ENCODE data around the gene CFAP47. TPM values are rescaled to one million over a fixed set of nuclear protein-coding genes. Genes with fewer than 3 reads are reported as not detected.
"Not testable (repeated sequence)": the region's sequence is repeated elsewhere in the genome, so short reads cannot be mapped to it uniquely, and the experiment has no call there.

Gene CFAP47
- total RNA-seq: not detected
- long read RNA-seq: 0 reads

GRCh38 chrX:35919536-35920309, at the start of gene CFAP47:
Gene CFAP47 (plus strand): TSS chrX:35919734. CDS start chrX:35919800, 66 bp downstream.
- DNase-seq (peak; percentile 69), ATAC-seq (peak; percentile 53)
- no peaks in the 10 kb centered on the region for H3K4me1 ChIP-seq
- no peaks in the 10 kb centered on the region for H3K27me3 ChIP-seq
- intact Hi-C loops (cut with DNase I): no loop called here
- no peak within 1 kb of the TSS for H3K27ac ChIP-seq
- no peak for TF ChIP-seq CTCF (IDR thresholded peaks at IDR 0.05)
- no peak within 1 kb of the TSS for H3K4me3 ChIP-seq
- no peaks in the 10 kb centered on the region for H3K36me3 ChIP-seq
- H3K9me3 ChIP-seq: no peaks in the 10 kb centered on the region

DNA sequence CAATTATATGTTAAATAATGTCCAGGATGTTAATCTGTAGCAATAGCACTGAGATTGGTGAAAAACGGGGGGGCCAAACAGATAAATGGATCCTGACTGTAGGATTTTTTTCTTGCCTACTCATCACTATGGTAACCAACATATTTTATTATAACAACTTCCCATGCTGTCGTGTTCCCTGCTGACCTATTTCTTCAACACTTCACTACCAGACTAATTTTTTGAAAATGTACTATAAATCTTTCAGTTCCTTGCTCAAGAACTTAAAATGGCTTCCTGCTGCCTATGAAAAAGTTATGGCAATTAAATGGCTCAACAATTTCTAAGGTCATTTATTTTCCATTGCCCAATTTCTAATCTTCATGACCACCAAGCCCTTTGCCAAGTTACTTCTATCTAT, 38.9 kb upstream of the CFAP47 start:
- intact Hi-C loops (cut with DNase I): no loop called here
- ATAC-seq (no peak), DNase-seq (no peak)
- no peak for TF ChIP-seq CTCF (IDR thresholded peaks at IDR 0.05)
- no peaks in the 10 kb centered on the region for H3K27me3 ChIP-seq
- H3K36me3 ChIP-seq: no peaks in the 10 kb centered on the region
- no peak overlapping the region for H3K4me3 ChIP-seq
- no peaks in the 10 kb centered on the region for H3K4me1 ChIP-seq
- no peaks in the 10 kb centered on the region for H3K9me3 ChIP-seq
- no peak overlapping the region for H3K27ac ChIP-seq

- no peaks in the 10 kb centered on the region for H3K36me3 ChIP-seq
- H3K4me3 ChIP-seq: no peak overlapping the region
- DNase-seq (no peak), ATAC-seq (no peak)
- no peaks in the 10 kb centered on the region for H3K27me3 ChIP-seq
- no peak overlapping the region for H3K27ac ChIP-seq
- H3K9me3 ChIP-seq: no peaks in the 10 kb centered on the region
- TF ChIP-seq CTCF (IDR thresholded peaks at IDR 0.05): no peak
- H3K4me1 ChIP-seq: no peaks in the 10 kb centered on the region
- intact Hi-C loops (cut with DNase I): no loop called here
Observed at GRCh38 chrX:35886135-35886534, 33.4 kb upstream of the CFAP47 start.

GRCh38 chrX:35890699-35891098, 28.8 kb upstream of the CFAP47 start:
- DNase-seq: peak; percentile 44

GRCh38 chrX:35986816-35987215, 67.3 kb downstream of the CFAP47 start:
- H3K4me3 ChIP-seq; H3K9me3 ChIP-seq; H3K36me3 ChIP-seq; H3K27me3 ChIP-seq; DNase-seq; ATAC-seq; H3K27ac ChIP-seq; intact Hi-C loops (cut with DNase I); H3K4me1 ChIP-seq: not testable (repeated sequence)

More at GRCh38 chrX:35890699-35891098, 28.8 kb upstream of the CFAP47 start:
- H3K4me3 ChIP-seq: no peak overlapping the region
- H3K27me3 ChIP-seq: no peaks in the 10 kb centered on the region
- intact Hi-C loops (cut with DNase I): no loop called here
- ATAC-seq: peak; percentile 80
- H3K9me3 ChIP-seq: no peaks in the 10 kb centered on the region
- peak; percentile 45 for TF ChIP-seq CTCF (IDR thresholded peaks at IDR 0.05)
- no peak overlapping the region for H3K27ac ChIP-seq
- H3K4me1 ChIP-seq: no peaks in the 10 kb centered on the region
- no peaks in the 10 kb centered on the region for H3K36me3 ChIP-seq

DNA sequence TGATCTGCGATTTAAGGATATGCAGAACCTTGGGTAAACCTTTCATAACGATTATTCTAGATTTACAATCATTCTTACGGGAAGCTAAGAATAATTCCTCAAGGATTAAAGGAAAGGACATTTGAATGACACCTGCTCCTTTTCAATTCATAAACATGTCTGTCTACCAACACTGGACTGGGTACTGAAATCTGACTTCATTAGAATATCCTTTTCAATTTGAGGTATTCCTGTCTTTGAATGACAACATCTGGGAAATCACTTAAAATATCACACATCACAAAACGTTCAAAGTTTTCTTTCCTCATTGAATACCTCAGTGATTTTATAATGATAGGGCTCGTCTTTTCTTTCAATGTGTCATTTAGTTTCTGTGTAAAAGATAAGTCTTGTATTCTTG, 87.7 kb downstream of the CFAP47 start:
- Histone ChIP-seq H3K36me3 (no peaks in the 10 kb centered on the region), H3K4me3 (no peak overlapping the region), H3K27ac (no peak overlapping the region), H3K9me3 (no peaks in the 10 kb centered on the region), H3K4me1 (no peaks in the 10 kb centered on the region), H3K27me3 (no peaks in the 10 kb centered on the region)
- ATAC-seq (no peak), DNase-seq (no peak)
- no peak for TF ChIP-seq CTCF (IDR thresholded peaks at IDR 0.05)
- intact Hi-C loops (cut with DNase I): no loop called here
